GM19351 (cell line): ENCODE measurements around the gene APMAP.

Experiments
- ATAC-seq: cut with Tn5 transposase; IDR thresholded peaks from one replicate; pipeline ENCODE4 v1.9.1; 2021; ENCODE audit warnings: mild to moderate bottlenecking, moderate library complexity; ENCODE audit not compliant: unreplicated experiment

Gene APMAP

GRCh38 chr20:24969186-24970029 lies 23.1 kb downstream of the APMAP start:
- no peak for ATAC-seq

DNA sequence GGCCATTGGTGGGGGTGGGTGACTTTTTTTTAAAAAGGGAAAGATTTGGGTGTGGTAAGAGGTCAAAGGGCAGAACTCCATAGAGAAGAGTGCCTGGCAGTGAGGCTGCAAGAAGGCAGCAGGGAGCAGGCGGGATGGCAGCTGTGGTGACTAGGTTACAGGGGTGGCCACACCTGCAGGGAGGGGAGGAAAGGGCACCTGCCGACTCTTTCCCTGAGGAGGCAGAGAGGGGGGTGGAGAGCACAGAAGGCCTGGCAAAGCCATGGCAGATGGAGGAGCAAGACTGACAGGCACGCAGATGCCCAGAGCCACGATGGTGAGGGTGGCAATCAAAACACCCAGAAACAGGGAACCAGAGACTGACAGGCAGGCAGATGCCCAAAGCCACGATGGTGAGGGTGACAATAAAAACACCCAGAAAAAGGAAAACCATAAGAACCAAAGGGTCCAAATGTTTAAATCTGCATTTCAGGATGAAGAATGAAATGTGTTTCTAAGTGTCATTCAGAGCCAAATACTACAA lies 24.2 kb downstream of the APMAP start:
- no peak for ATAC-seq

- ATAC-seq, result no peak
Measured at GRCh38 chr20:24966317-24967012, 26.1 kb downstream of the APMAP start.

- ATAC-seq, result no peak
Measured at GRCh38 chr20:24965065-24965919, 27.3 kb downstream of the APMAP start.

DNA sequence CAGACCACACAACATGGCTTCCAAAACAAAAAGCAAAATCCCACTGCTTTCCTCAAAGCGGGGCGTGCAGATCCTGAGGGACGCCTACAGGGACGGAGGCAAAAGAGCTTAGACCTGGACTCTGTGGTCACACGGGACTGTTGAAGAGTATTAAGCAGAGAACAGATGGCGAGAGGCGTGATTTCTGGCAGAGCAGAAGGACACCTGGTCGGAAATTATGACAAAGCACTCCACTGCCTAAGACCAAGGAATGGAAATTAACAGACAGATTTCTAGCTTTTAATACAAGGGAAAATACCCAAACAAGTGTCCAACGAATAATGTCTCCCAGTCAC lies 28.1 kb downstream of the APMAP start:
- ATAC-seq, result no peak

DNA sequence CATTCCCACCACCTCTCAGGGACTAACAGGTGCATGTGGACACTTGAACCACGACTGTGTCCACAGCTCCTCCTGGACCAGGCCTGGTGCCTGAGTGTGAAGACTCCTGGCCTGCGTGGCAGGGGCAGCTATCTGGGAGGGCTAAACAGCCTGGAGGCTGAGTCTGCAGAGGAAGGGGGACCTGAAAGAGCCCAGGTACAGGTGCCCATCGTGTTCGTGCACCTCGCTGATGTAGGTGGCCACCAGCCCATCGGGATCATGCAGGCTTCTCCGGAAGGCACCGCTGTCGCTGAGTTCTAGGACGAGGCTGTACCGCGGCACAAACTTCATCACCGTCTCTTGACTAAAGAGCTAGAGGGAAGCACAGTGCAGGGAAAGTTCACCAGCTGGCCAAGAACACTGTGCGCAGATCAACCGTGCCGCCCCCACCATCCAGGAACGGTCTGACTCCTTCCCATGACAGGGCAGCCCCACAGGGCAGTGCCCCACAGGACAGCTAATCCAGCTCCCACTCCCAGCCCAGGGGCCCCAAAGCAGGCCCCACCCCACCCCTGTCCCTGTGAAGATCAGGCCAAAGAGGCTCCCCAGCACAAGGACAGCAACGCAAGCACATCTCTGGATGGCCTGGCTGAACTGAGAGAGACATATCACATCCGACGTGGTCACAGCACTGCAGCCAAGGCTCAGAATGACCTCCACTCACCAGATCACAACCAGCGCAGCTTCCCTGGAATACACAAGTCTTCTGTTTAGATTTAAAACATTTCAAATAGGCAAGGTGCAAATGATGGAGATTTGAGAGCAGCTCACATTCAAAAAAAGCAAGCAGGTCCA lies 28.7 kb downstream of the APMAP start:
- no peak for ATAC-seq

DNA sequence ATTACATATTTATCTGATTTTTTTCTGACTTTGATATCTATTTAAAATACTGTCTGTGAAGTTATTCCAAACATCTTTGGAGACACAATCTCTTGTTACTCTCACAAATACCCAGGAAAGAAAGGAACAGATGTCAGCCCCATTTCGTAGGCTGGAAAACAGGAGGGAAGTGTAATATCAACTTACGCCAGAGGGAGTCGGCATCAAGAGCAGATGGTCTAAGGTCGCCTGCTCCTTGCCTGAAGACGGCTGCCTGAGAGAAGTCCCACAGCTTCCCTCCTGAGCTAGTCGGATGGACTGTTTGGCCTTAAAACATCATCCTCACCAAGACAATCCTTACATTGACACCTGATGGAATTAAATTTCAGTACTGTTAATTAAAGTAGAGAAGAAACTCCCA lies 30.0 kb downstream of the APMAP start:
- ATAC-seq, result no peak

DNA sequence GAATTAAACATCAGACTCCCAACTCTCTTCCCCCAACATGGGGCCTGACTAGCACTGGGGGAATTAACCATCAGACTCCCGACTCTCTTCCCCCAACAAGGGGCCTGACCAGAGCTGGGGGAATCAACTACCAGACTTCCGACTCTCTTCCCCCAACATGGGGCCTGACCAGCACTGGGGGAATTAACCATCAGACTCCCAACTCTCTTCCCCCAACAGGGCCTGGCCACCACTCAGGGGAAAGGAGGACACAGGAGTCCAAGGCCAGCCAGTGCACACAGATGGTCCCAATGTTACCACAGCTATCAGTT lies 30.4 kb downstream of the APMAP start:
- ATAC-seq, result no peak

DNA sequence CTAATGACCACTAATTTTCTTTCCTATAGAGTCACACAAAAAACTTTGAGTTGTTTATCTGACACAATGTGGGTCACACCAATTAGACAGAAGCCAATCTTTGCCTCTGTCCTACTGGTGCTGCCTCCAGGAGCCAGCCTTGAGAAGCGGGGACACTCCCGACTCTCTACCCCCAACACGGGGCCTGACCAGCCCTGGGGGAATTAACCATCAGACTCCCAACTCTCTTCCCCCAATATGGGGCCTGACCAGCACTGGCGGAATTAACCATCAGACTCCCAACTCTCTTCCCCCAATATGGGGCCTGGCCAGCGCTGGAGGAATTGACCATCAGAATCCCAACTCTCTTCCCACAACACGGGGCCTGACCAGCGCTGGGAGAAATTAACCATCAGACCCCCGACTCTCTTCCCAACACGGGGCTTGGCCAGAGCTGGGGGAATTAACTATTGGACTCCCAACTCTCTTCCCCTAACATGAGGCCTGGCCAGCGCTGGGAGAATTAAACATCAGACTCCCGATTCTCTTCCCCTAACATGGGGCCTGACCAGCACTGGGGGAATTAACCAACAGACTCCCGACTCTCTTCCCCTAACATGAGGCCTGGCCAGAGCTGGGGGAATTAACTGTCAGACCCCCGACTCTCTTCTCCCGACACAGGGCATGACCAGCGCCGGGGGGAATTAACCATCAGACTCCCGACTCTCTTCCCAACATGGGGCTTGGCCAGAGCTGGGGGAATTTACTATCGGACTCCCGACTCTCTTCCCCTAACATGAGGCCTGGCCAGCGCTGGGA lies 31.0 kb downstream of the APMAP start:
- no peak for ATAC-seq

DNA sequence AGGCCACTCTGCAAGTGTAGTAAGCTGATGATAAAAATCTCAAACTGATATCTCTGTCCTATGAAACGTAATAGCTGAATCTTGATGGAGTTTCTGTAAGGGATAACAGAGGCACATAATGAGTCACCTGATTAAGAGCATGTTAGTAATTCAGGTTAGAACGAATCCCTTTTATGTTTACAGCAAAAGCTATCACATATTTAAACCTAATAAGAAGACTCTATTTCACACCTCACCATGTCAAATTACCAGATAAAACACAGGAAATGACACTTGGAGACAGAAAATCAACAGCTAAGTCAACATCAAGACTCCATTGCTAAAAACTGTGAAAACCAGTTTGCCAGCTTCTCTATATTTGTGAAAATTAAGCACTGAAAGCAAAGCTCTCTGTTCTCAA lies 31.7 kb downstream of the APMAP start:
- ATAC-seq, result no peak

DNA sequence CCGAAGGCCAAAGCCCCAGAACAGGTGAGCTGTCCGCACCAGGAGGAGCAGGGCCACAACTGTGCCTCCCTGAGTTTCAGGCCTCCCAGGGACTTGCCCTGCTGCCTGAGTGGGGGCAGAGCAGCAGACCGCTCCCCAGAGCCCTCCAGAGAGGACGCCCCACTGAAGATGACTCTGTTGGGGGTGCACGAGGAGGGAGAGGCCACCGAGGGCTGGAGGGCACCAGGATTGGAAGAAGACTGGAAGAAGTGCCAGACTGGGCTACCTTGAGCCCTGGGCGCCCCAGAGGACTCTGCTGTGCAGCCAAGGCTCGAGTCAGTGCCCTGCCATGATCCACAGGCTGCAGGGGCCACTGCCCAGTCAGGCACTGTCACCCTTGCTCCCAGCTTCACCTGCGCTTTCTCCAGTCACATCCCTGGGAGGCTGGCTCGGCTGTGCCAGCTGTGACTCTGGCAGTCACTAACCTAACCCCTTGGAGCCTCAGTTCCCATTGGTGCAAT lies 32.2 kb downstream of the APMAP start:
- ATAC-seq, result no peak

GRCh38 chr20:24959591-24960301 lies 32.8 kb downstream of the APMAP start:
- no peak for ATAC-seq

- no peak for ATAC-seq
Measured at GRCh38 chr20:24958506-24959385, 33.8 kb downstream of the APMAP start.

- no peak for ATAC-seq
Measured at GRCh38 chr20:24957326-24958016, 35.1 kb downstream of the APMAP start.

- ATAC-seq, result no peak
Measured at GRCh38 chr20:24956001-24956841, 36.3 kb downstream of the APMAP start.

GRCh38 chr20:24955045-24955444 lies 37.5 kb downstream of the APMAP start:
- peak; percentile 83 for ATAC-seq

DNA sequence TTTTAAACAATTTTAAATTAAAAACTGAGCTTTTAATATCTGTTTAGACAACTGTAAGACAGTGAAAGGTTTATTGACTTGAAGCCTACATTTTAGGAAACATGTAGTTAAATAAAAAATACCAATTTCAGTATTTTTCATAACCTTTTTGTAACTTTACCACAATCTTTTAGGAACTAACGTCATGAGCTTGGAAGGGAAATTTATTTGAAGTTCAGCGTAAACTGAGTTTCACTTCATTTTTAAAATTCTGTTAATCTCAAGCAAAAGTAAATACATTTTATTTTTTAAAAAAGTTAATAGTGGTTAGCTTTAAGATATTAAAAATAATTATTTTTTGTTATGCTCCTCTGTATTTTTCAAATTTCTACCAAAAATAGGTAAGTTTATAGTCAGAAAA lies 38.0 kb downstream of the APMAP start:
- ATAC-seq, result no peak
